Psoas muscle (tissue), 8 donors: Measurements from ENCODE around the gene GP5. TPM values are rescaled to one million over a fixed set of nuclear protein-coding genes. Genes with fewer than 3 reads are reported as not detected.

Experiments
- ATAC-seq, 4 donors: fragments of 200-7000 bp; cut with Tn5 transposase; one replicate each; pipeline ENCODE4 v1.9.1; 2020; ENCODE audit warnings: moderate library complexity in 3 of 4, mild to moderate bottlenecking in 2 of 4
- DNase-seq, 2 donors: peaks; one replicate each; pipeline ENCODE4 v3.0.0-alpha.2; 2020
- H3K27ac ChIP-seq: fragments of 200-600 bp; one replicate; pipeline ENCODE4 v1.8.0; 2022
- H3K27me3 ChIP-seq, 3 donors: fragments of 200-600 bp in 1 of 3; one replicate each; pipeline versions ENCODE4 v1.6.1 to v1.8.0; 2013 to 2022; ENCODE audit warnings: low read length in 2 of 3, mild to moderate bottlenecking in 2 of 3, moderate library complexity in 1 of 3; ENCODE audit not compliant: insufficient read depth in 3 of 3
- H3K36me3 ChIP-seq, 2 donors: fragments of 200-600 bp in 1 of 2; one replicate each; pipeline versions ENCODE4 v1.6.1 to v1.8.0; 2013 to 2022; ENCODE audit warnings: low read depth in 1 of 2, mild to moderate bottlenecking in 1 of 2, moderate library complexity in 1 of 2; ENCODE audit not compliant: insufficient read depth in 1 of 2
- H3K4me1 ChIP-seq: fragments of 200-600 bp; one replicate; pipeline ENCODE4 v1.8.0; 2022
- H3K4me3 ChIP-seq: fragments of 200-600 bp; one replicate; pipeline ENCODE4 v1.8.0; 2022; ENCODE audit warnings: mild to moderate bottlenecking
- H3K9me3 ChIP-seq: fragments of 200-600 bp; one replicate; pipeline ENCODE4 v1.8.0; 2022
- CTCF ChIP-seq: fragments of 200-600 bp; IDR thresholded peaks from one replicate; pipeline ENCODE4 v1.8.0; 2022; ENCODE audit warnings: antibody characterized with exemption
- WGBS, 3 donors: extraction: QIAGEN DNeasy Blood & Tissue Kit; methylation state at CpG; one replicate each; pipeline versions ENCODE4 v1.1.6 to v1.1.7; 2013; 5-methylcytosine and 5-hydroxymethylcytosine counted together
- intact Hi-C, 2 donors: fragments of 100-400 bp; cut with DNase I; formaldehyde crosslinking; loops; one replicate each; pipeline versions ENCODE4 v1.11.0 to v1.14.2; 2022
- polyA plus RNA-seq, 3 donors: library from polyadenylated mRNA; stranded (reverse); fragments of 200-250 nt; gene quantifications; one replicate each; pipeline ENCODE4 v1.2.3, GENCODE V29; 2013
- total RNA-seq, 4 donors: library from RNA; stranded (reverse); fragmentation: NEBNext Ultra II Directional in 2 of 4; extraction: Animal tissue kit (Norgen Biotek cat#: 25700) in 2 of 4; gene quantifications; one replicate each; pipeline versions ENCODE4 v1.2.1 to v1.2.4, GENCODE V29; 2021 to 2023
- donor health status: healthy with polysubstance abuse.
- donor health status: DM: no; HTN: no; CAD: no; lungs with moderate emphysema.
- donor health status: Bipolar disorder and iron deficiency.
- donor health status: healthy.
- donor health status: DM: yes; HTN: yes; CAD: no.
- donor health status: DM: no; HTN: no; CAD: no.
- donor health status: DM: no; HTN: no; CAD: no.
- donor health status: DM: yes; HTN: yes; CAD: no.

The GP5 gene
- total and polyA plus RNA-seq, 7 donors = 0.01 TPM; not detected in 6

- Histone ChIP-seq H3K4me1 (peaks cover 15% of the 10 kb centered on the region), H3K4me3 (peak overlapping the region; percentile 44), H3K9me3 (no peaks in the 10 kb centered on the region), H3K27ac (no peak overlapping the region), H3K27me3 (peaks cover 0 to 49% (median 6%) of the 10 kb centered on the region in 3 donors), H3K36me3 (peaks cover 0 to under 1% of the 10 kb centered on the region in 2 donors)
- intact Hi-C loops = no loop called here
- 12 to 18% (median 17%) methylated on average over 33 to 38 of the region's 38 CpGs for WGBS, 3 donors
- DNase-seq = no peak
- ATAC-seq = peak in 2 of 4 donors; percentile 23 to 28
- TF ChIP-seq CTCF = no peak
Measured at GRCh38 chr3:194397757-194398312, 1.2 kb downstream of the GP5 start.

GRCh38 chr3:194396859-194397756, 2.0 kb downstream of the GP5 start:
- Histone ChIP-seq H3K36me3 (no peaks in the 10 kb centered on the region), H3K9me3 (no peaks in the 10 kb centered on the region), H3K27ac (no peak overlapping the region), H3K4me1 (peaks cover 15% of the 10 kb centered on the region), H3K27me3 (peaks cover 0 to 52% (median 6%) of the 10 kb centered on the region in 3 donors), H3K4me3 (peak overlapping the region; percentile 44)
- peak; percentile 26 to 49 (median 42) for ATAC-seq
- DNase-seq = no peak
- 26 to 29% (median 27%) methylated on average over 72 to 73 of the region's 73 CpGs for WGBS, 3 donors
- no peak for TF ChIP-seq CTCF
- intact Hi-C loops = no loop called here

GRCh38 chr3:194396539-194396858, 2.6 kb downstream of the GP5 start:
- Histone ChIP-seq H3K27me3 (peaks cover 0 to 57% (median 6%) of the 10 kb centered on the region in 3 donors), H3K4me3 (peak overlapping the region; percentile 44), H3K4me1 (peaks cover 15% of the 10 kb centered on the region), H3K36me3 (no peaks in the 10 kb centered on the region), H3K9me3 (no peaks in the 10 kb centered on the region), H3K27ac (no peak overlapping the region)
- ATAC-seq (no peak), DNase-seq (no peak)
- intact Hi-C loops = no loop called here
- TF ChIP-seq CTCF = no peak
- 26 to 33% (median 30%) methylated on average over 13 of the region's 13 CpGs for WGBS, 3 donors

- Histone ChIP-seq H3K27me3 (peaks cover 0 to 62% (median 6%) of the 10 kb centered on the region in 3 donors), H3K4me3 (peak overlapping the region; percentile 44), H3K9me3 (peaks cover 2% of the 10 kb centered on the region), H3K27ac (no peak overlapping the region), H3K4me1 (peaks cover 15% of the 10 kb centered on the region), H3K36me3 (no peaks in the 10 kb centered on the region)
- 46 to 59% (median 53%) methylated on average over 26 of the region's 26 CpGs for WGBS, 3 donors
- ATAC-seq = peak in 3 of 4 donors; percentile 17 to 42 (median 23)
- DNase-seq = peak in 1 of 2 donors; percentile 47
- intact Hi-C loops = no loop called here
- TF ChIP-seq CTCF = no peak
Measured at GRCh38 chr3:194395778-194396538, 3.1 kb downstream of the GP5 start.
